CD4-positive, alpha-beta T cell treated with Interleukin-4 for 1 hour (primary cell): ENCODE data around the gene UAP1L1.
A peak's percentile ranks its signal among the peaks of the same experiment; 100 is the strongest.
"Not testable (repeated sequence)": the region's sequence is repeated elsewhere in the genome, so short reads cannot be mapped to it uniquely, and the experiment has no call there.

Source experiments
- DNase-seq, 2 donors: peaks; one replicate each; pipeline ENCODE4 v3.0.0-alpha.2; 2020 to 2022

UAP1L1 gene

GRCh38 chr9:137116728-137117127 lies 39.4 kb downstream of the UAP1L1 start:
- no peak for DNase-seq

- no peak for DNase-seq
Observed at GRCh38 chr9:137117269-137117731, 40.0 kb downstream of the UAP1L1 start.

GRCh38 chr9:137118092-137118603 lies 40.8 kb downstream of the UAP1L1 start:
- DNase-seq, result not testable (repeated sequence)

GRCh38 chr9:137121927-137122795 lies 44.8 kb downstream of the UAP1L1 start:
- not testable (repeated sequence) for DNase-seq

- not testable (repeated sequence) for DNase-seq
Observed at GRCh38 chr9:137122796-137123467, 45.6 kb downstream of the UAP1L1 start.

- DNase-seq, result no peak
Observed at GRCh38 chr9:137123468-137123837, 46.1 kb downstream of the UAP1L1 start.

- not testable (repeated sequence) for DNase-seq
Observed at GRCh38 chr9:137123952-137124462, 46.7 kb downstream of the UAP1L1 start.

- DNase-seq, result no peak
Observed at GRCh38 chr9:137126786-137127185, 49.5 kb downstream of the UAP1L1 start.

- DNase-seq, result peak; percentile 48 to 51
Observed at GRCh38 chr9:137127301-137128157, 50.2 kb downstream of the UAP1L1 start.

- DNase-seq, result no peak
Observed at GRCh38 chr9:137128158-137128861, 51.0 kb downstream of the UAP1L1 start.

- peak in 1 of 2 donors; percentile 28 for DNase-seq
Observed at GRCh38 chr9:137128862-137129455, 51.6 kb downstream of the UAP1L1 start.

- DNase-seq, result peak; percentile 90 to 91
Observed at GRCh38 chr9:137129456-137130175, 52.3 kb downstream of the UAP1L1 start.

GRCh38 chr9:137130176-137130755 lies 52.9 kb downstream of the UAP1L1 start:
- no peak for DNase-seq
